DND-41 (cell line): ENCODE measurements around the gene TGM2.

Source experiments
- CTCF ChIP-seq: IDR thresholded peaks from 2 replicates; pipeline ENCODE4 v1.5.1; 2012; ENCODE audit warnings: borderline replicate concordance, low read length, moderate library complexity, mild to moderate bottlenecking; ENCODE audit not compliant: poor library complexity, severe bottlenecking; ENCODE audit errors: extremely low read depth
- EZH2 ChIP-seq: IDR thresholded peaks from 3 replicates; pipeline ENCODE4 v1.6.1; 2012; ENCODE audit warnings: borderline replicate concordance, low read depth, mild to moderate bottlenecking, moderate library complexity, low read length, inconsistent platforms; ENCODE audit not compliant: severe bottlenecking

GRCh38 chr20:38197217-38197616 is 32.1 kb upstream of the TGM2 start:
- no peak for TF ChIP-seq CTCF
- no peak for TF ChIP-seq EZH2
